Left ventricle myocardium superior (tissue), 1 donor: ENCODE results near the gene PLCG1. TPM values are rescaled to one million over a fixed set of nuclear protein-coding genes. Genes with fewer than 3 reads are reported as not detected.

Experiments
- ATAC-seq: fragments of 200-7000 bp; cut with Tn5 transposase; one replicate; pipeline ENCODE4 v1.9.1; 2020; ENCODE audit warnings: mild to moderate bottlenecking, moderate library complexity
- DNase-seq: peaks from one replicate; pipeline ENCODE4 v3.0.0-alpha.2; 2020
- intact Hi-C: fragments of 100-400 bp; cut with micrococcal nuclease; formaldehyde crosslinking; loops from one replicate; pipeline ENCODE4 v1.11.0; 2022
- total RNA-seq: library from RNA; stranded (reverse); fragmentation: NEBNext Ultra II Directional; extraction: Animal tissue kit (Norgen Biotek cat#: 25700); gene quantifications from one replicate; pipeline ENCODE4 v1.2.1, GENCODE V29; 2021
- donor health status: DM: no; HTN: yes; CAD: no; lungs with severe emphysema.

The PLCG1 gene
- total RNA-seq, 1 donor from 2014 or later, result 56.5 TPM

GRCh38 chr20:41160686-41161085 lies 23.3 kb downstream of the PLCG1 start:
- ATAC-seq (no peak), DNase-seq (no peak)
- intact Hi-C loops, result no loop called here

GRCh38 chr20:41161886-41162285 lies 24.5 kb downstream of the PLCG1 start:
- DNase-seq (peak; percentile 44), ATAC-seq (peak; percentile 27)

GRCh38 chr20:41162396-41162795 lies 25.1 kb downstream of the PLCG1 start:
- ATAC-seq (no peak), DNase-seq (peak; percentile 7)
- intact Hi-C loops, result no loop called here

More at GRCh38 chr20:41161886-41162285, 24.5 kb downstream of the PLCG1 start:
- intact Hi-C loops, result no loop called here

GRCh38 chr20:41163821-41164220 lies 26.5 kb downstream of the PLCG1 start:
- ATAC-seq (no peak), DNase-seq (peak; percentile 20)
- intact Hi-C loops, result no loop called here

- no peak for ATAC-seq
- intact Hi-C loops, result no loop called here
- peak; percentile 9 for DNase-seq
Observed at GRCh38 chr20:41165001-41165882, 27.9 kb downstream of the PLCG1 start.

GRCh38 chr20:41166201-41167117 lies 29.1 kb downstream of the PLCG1 start:
- DNase-seq (peak; percentile 18), ATAC-seq (no peak)
- intact Hi-C loops, result no loop called here

- intact Hi-C loops, result no loop called here
- ATAC-seq, result no peak
- peak; percentile 9 for DNase-seq
Observed at GRCh38 chr20:41167118-41167470, 29.8 kb downstream of the PLCG1 start.

GRCh38 chr20:41167481-41168253 lies 30.3 kb downstream of the PLCG1 start:
- DNase-seq, result peak; percentile 9
- no peak for ATAC-seq
- intact Hi-C loops, result no loop called here

GRCh38 chr20:41168281-41169161 lies 31.2 kb downstream of the PLCG1 start:
- ATAC-seq, result no peak
- intact Hi-C loops, result no loop called here
- DNase-seq, result peak; percentile 20

GRCh38 chr20:41169162-41169690 lies 31.9 kb downstream of the PLCG1 start:
- peak; percentile 24 for DNase-seq
- ATAC-seq, result no peak
- intact Hi-C loops, result no loop called here

- intact Hi-C loops, result loop anchor here (5.0 to 10.0 kb wide), 2 partner anchors 167 to 245 kb away; no protein-coding TSS in a partner anchor
- peak; percentile 18 for DNase-seq
- ATAC-seq, result no peak
Observed at GRCh38 chr20:41169791-41170351, 32.5 kb downstream of the PLCG1 start.

GRCh38 chr20:41170386-41171105 lies 33.2 kb downstream of the PLCG1 start:
- ATAC-seq (no peak), DNase-seq (peak; percentile 11)
- intact Hi-C loops, result loop anchor here (5.0 to 10.0 kb wide), 2 partner anchors 167 to 244 kb away; no protein-coding TSS in a partner anchor

- ATAC-seq (no peak), DNase-seq (no peak)
- intact Hi-C loops, result loop anchor here (5.0 to 10.0 kb wide), 2 partner anchors 165 to 243 kb away; no protein-coding TSS in a partner anchor
Observed at GRCh38 chr20:41171736-41172295, 34.5 kb downstream of the PLCG1 start.

GRCh38 chr20:41172296-41173140 lies 35.2 kb downstream of the PLCG1 start:
- intact Hi-C loops, result loop anchor here (5.0 to 10.0 kb wide), 2 partner anchors 165 to 242 kb away; no protein-coding TSS in a partner anchor
- ATAC-seq, result peak; percentile 35
- DNase-seq, result peak; percentile 41

- intact Hi-C loops, result loop anchor here (5.0 to 10.0 kb wide), 2 partner anchors 164 to 242 kb away; no protein-coding TSS in a partner anchor
Observed at GRCh38 chr20:41173161-41173721, 35.9 kb downstream of the PLCG1 start.

More at GRCh38 chr20:41173161-41173721, 35.9 kb downstream of the PLCG1 start:
- DNase-seq, result peak; percentile 93
- peak; percentile 83 for ATAC-seq
